ENCODE measurements around the gene MUC20. TPM values are rescaled to one million over a fixed set of nuclear protein-coding genes. Genes with fewer than 3 reads are reported as not detected.
"Not testable (repeated sequence)": the region's sequence is repeated elsewhere in the genome, so short reads cannot be mapped to it uniquely, and the experiment has no call there.

MUC20 gene
- total RNA-seq, 1 donor from 2014 or later = 198 TPM

- not testable (repeated sequence) for DNase-seq (ENCODE audit: low spot score)
Observed at GRCh38 chr3:195710126-195710905, 10.5 kb upstream of the MUC20 start.

GRCh38 chr3:195711091-195711812, 9.5 kb upstream of the MUC20 start:
- DNase-seq (ENCODE audit: low spot score) = not testable (repeated sequence)

DNA sequence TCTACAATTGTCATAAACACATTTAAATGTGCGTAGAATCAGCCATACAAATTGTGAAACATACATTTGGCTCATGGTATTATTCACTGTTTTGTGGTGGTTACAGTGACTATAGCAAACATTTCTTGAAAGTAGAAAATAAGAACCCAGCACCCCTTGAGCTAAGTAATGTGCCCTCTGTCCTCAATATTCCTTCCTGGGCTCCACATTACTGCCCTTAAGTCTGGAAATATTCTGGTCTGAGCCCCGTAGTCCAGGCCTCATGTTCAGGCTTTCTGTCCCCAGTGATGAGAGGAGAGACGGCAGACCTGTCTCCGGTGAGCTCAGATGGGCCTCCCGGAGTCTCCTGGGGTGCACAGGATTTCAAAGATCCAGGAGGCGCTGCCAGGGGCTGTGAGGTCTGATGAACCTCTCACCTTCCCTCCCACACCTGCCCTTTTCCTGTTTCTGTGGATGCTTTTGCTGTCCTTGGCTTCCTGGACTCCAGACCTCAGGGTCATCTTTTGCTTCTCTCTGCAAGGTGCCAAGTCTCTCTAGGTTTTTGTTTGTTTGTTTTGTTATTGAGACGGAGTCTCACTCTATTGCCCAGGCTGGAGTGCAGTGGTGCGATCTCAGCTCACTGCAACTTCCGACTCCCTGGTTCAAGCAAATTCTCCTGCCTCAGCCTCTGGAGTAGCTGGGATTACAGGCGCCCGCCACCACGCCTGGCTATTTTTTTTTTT, 8.8 kb upstream of the MUC20 start:
- DNase-seq (ENCODE audit: low spot score) = no peak

- not testable (repeated sequence) for DNase-seq (ENCODE audit: low spot score)
Observed at GRCh38 chr3:195712535-195712910, 8.3 kb upstream of the MUC20 start.

DNA sequence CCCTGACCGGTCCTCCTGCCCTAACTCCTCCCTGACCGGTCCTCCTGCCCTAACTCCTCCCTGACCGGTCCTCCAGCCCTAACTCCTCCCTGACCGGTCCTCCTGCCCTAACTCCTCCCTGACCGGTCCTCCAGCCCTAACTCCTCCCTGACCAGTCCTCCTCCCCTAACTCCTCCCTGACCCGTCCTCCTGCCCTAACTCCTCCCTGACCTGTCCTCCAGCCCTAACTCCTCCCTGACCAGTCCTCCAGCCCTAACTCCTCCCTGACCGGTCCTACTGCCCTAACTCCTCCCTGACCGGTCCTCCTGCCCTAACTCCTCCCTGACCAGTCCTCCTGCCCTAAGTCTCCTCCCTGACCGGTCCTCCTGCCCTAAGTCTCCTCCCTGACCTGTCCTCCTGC, 7.6 kb upstream of the MUC20 start:
- not testable (repeated sequence) for DNase-seq (ENCODE audit: low spot score)

GRCh38 chr3:195714380-195715011, 6.3 kb upstream of the MUC20 start:
- DNase-seq (ENCODE audit: low spot score) = no peak

GRCh38 chr3:195715134-195715533, 5.6 kb upstream of the MUC20 start:
- no peak for DNase-seq (ENCODE audit: low spot score)

- DNase-seq (ENCODE audit: low spot score) = peak; percentile 94
Observed at GRCh38 chr3:195715583-195716266, 5.1 kb upstream of the MUC20 start.

GRCh38 chr3:195717416-195717815, 3.4 kb upstream of the MUC20 start:
- no peak for DNase-seq (ENCODE audit: low spot score)

GRCh38 chr3:195717852-195718476, 2.8 kb upstream of the MUC20 start:
- DNase-seq (ENCODE audit: low spot score) = no peak

DNA sequence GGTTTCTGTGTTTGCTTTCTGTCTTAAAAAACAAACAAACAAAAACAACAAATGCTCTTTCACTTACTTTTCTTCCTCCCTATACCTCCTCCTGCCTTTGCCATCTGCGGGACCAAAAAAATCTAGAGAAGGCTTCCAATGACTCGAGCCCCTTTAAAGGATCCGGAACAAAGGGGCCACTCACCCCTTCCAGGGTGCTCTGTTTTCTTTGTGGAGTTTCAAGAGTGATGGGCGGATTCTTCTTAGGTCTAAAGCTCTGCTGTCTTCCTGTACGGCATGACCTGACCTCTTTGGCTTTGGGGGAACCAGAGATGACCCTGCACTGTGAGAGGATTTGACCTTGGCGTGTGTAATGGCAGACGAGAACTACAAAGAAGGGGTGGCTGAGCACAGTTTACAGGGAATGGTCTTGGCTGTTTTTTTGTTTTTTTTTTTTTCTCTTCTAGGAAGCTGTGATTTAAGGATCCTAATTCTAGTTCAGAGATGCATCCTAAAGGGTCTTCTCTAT, 2.2 kb upstream of the MUC20 start:
- no peak for DNase-seq (ENCODE audit: low spot score)

DNA sequence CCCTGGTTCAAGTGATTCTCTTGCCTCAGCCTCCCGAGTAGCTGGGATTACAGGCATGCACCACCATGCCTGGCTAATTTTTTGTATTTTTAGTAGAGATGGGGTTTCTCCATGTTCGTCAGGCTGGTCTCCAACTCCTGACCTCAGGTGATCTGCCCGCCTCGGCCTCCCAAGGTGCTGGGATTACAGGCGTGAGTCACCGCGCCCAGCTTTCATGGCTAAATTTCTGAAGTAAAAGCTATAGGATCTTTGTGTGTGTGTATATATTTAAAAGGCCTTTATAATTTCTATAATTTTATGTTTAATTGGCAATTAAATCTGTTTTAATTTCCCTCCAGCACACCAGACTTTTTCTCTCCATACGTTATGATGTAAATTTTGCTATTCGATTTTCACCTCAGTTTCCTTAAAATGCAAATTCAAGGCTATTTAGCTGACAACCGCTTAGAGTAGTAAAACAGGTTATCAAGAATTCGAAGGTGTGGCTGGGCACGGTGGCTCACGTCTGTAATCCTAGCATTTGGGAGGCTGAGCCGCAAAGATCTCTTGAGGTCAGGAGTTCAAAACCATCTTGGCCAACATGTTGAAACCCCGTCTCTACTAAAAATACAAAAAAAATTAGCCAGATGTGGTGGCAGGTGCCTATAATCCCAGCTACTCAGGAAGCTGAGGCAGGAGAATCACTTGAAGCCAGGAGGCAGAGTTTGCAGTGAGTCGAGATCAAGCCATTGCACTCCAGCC, 1.1 kb upstream of the MUC20 start:
- not testable (repeated sequence) for DNase-seq (ENCODE audit: low spot score)

- DNase-seq (ENCODE audit: low spot score) = not testable (repeated sequence)
Observed at GRCh38 chr3:195722139-195722995, 1.6 kb downstream of the MUC20 start.

DNA sequence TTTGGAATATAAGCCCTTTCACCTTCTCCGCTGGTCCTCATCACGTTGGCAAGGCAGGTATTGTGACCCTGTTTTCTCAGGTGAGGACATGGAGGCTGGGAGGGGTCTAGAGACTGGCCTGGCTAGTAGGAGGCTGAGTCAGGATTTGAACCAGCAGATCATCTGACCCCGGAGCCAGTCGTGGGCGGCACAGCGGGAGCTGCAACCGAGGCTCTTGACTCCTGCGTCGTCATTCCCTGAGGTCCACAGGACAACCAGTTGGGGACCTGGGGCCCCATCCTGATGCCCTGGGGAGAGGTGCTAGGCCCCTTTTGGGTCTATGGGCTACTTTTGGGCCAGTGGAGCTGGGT, 2.2 kb downstream of the MUC20 start:
- DNase-seq (ENCODE audit: low spot score) = not testable (repeated sequence)

DNA sequence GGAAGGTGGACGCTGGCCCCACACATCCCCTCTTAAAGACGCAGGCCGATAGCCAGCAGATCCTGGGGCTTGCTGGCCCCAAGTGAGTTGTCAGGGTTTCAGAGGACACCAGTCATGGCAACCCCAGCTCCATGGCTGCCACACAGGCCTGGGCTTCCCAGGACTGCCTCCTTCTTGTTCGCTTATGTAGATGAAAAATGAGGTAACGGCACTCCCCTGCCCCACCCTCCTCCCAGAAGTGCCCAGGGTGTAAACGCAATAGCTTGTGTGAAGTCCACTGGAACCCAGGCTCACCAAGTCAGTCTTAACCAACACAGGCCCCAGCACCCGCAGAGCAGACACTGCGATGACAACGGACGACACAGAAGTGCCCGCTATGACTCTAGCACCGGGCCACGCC, 3.6 kb downstream of the MUC20 start:
- DNase-seq (ENCODE audit: low spot score) = not testable (repeated sequence)

DNA sequence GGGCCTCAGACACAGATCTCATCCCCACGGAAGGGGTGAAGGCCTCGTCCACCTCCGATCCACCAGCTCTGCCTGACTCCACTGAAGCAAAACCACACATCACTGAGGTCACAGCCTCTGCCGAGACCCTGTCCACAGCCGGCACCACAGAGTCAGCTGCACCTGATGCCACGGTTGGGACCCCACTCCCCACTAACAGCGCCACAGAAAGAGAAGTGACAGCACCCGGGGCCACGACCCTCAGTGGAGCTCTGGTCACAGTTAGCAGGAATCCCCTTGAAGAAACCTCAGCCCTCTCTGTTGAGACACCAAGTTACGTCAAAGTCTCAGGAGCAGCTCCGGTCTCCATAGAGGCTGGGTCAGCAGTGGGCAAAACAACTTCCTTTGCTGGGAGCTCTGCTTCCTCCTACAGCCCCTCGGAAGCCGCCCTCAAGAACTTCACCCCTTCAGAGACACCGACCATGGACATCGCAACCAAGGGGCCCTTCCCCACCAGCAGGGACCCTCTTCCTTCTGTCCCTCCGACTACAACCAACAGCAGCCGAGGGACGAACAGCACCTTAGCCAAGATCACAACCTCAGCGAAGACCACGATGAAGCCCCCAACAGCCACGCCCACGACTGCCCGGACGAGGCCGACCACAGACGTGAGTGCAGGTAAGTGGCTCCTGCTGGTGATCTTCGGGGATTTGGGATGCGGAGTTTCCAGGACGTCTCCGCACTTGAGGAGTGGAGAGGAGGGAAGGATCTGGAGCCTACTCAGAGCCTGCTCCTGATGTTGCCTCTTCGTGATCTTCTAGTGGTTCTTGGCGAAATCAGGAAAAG, 5.3 kb downstream of the MUC20 start:
- DNase-seq (ENCODE audit: low spot score) = not testable (repeated sequence)

- no peak for DNase-seq (ENCODE audit: low spot score)
Observed at GRCh38 chr3:195727606-195728195, 6.9 kb downstream of the MUC20 start.

- not testable (repeated sequence) for DNase-seq (ENCODE audit: low spot score)
Observed at GRCh38 chr3:195728789-195729188, 8.0 kb downstream of the MUC20 start.
